ENCODE data around the gene OLIG1.

The OLIG1 gene

GRCh38 chr21:33029385-33029921 lies 40.5 kb upstream of the OLIG1 start:
- DNase-seq, result peak in 1 of 10 donors; percentile 53
- intact Hi-C loops (cut with DNase I), result loop anchor here (10.0 kb wide), 1 partner anchor 55 kb away; no protein-coding TSS in a partner anchor

GRCh38 chr21:33029975-33030461 lies 39.9 kb upstream of the OLIG1 start:
- intact Hi-C loops (cut with DNase I), result loop anchor here (10.0 kb wide), 1 partner anchor 55 kb away; no protein-coding TSS in a partner anchor
- peak in 3 of 10 donors; percentile 34 to 85 (median 74) for DNase-seq

- intact Hi-C loops (cut with DNase I), result no loop called here
- peak in 3 of 10 donors; percentile 30 to 81 (median 68) for DNase-seq
Observed at GRCh38 chr21:33030633-33031032, 39.3 kb upstream of the OLIG1 start.

- peak in 3 of 10 donors; percentile 16 to 62 (median 60) for DNase-seq
- intact Hi-C loops (cut with DNase I), result no loop called here
Observed at GRCh38 chr21:33031152-33031911, 38.6 kb upstream of the OLIG1 start.

- peak in 1 of 10 donors; percentile 41 for DNase-seq
- intact Hi-C loops (cut with DNase I), result no loop called here
Observed at GRCh38 chr21:33032434-33033047, 37.4 kb upstream of the OLIG1 start.

GRCh38 chr21:33033094-33033951 lies 36.6 kb upstream of the OLIG1 start:
- DNase-seq, result peak in 2 of 10 donors; percentile 60 to 73
- intact Hi-C loops (cut with DNase I), result no loop called here

- intact Hi-C loops (cut with DNase I), result no loop called here
- peak in 2 of 10 donors; percentile 62 to 75 for DNase-seq
Observed at GRCh38 chr21:33033961-33034413, 36.0 kb upstream of the OLIG1 start.

- DNase-seq, result peak in 1 of 10 donors; percentile 18
- intact Hi-C loops (cut with DNase I), result no loop called here
Observed at GRCh38 chr21:33035147-33035546, 34.8 kb upstream of the OLIG1 start.

- DNase-seq, result peak in 2 of 10 donors; percentile 73 to 86
- intact Hi-C loops (cut with DNase I), result no loop called here
Observed at GRCh38 chr21:33036430-33037162, 33.3 kb upstream of the OLIG1 start.

- no peak for DNase-seq
- intact Hi-C loops (cut with DNase I), result no loop called here
Observed at GRCh38 chr21:33037501-33037900, 32.4 kb upstream of the OLIG1 start.

- intact Hi-C loops (cut with DNase I), result no loop called here
- peak; percentile 51 to 98 (median 86) for DNase-seq
Observed at GRCh38 chr21:33039536-33039935, 30.4 kb upstream of the OLIG1 start.

- intact Hi-C loops (cut with DNase I), result no loop called here
Observed at GRCh38 chr21:33040215-33040614, 29.7 kb upstream of the OLIG1 start.

GRCh38 chr21:33041981-33042380 lies 28.0 kb upstream of the OLIG1 start:
- intact Hi-C loops (cut with DNase I), result no loop called here

More at GRCh38 chr21:33040215-33040614, 29.7 kb upstream of the OLIG1 start:
- no peak for DNase-seq

GRCh38 chr21:33042812-33043211 lies 27.1 kb upstream of the OLIG1 start:
- no peak for DNase-seq
- intact Hi-C loops (cut with DNase I), result no loop called here

More at GRCh38 chr21:33041981-33042380, 28.0 kb upstream of the OLIG1 start:
- DNase-seq, result no peak

- intact Hi-C loops (cut with DNase I), result no loop called here
- no peak for DNase-seq
Observed at GRCh38 chr21:33046455-33046854, 23.5 kb upstream of the OLIG1 start.

- intact Hi-C loops (cut with DNase I), result no loop called here
- no peak for DNase-seq
Observed at GRCh38 chr21:33047231-33047630, 22.7 kb upstream of the OLIG1 start.

GRCh38 chr21:33051925-33052324 lies 18.0 kb upstream of the OLIG1 start:
- intact Hi-C loops (cut with DNase I), result no loop called here
- peak in 2 of 10 donors; percentile 57 to 85 for DNase-seq

- no peak for DNase-seq
- intact Hi-C loops (cut with DNase I), result no loop called here
Observed at GRCh38 chr21:33053951-33054350, 16.0 kb upstream of the OLIG1 start.

- no peak for DNase-seq
- intact Hi-C loops (cut with DNase I), result no loop called here
Observed at GRCh38 chr21:33055991-33056390, 13.9 kb upstream of the OLIG1 start.

Measured in posterior cingulate gyrus (tissue), 11 donors.